Naive B cell (primary cell): ENCODE data around the gene PABPC3. TPM values are rescaled to one million over a fixed set of nuclear protein-coding genes. Genes with fewer than 3 reads are reported as not detected.

ENCODE experiments used
- polyA plus RNA-seq, 6 donors: library from polyadenylated mRNA; unstranded; fragments of 300-500 nt; fragmentation: Illumina TruSeq; gene quantifications; one replicate each; pipeline ENCODE4 v1.2.3, GENCODE V29; 2021; ENCODE audit warnings: low read depth in 6 of 6

The PABPC3 gene
- polyA plus RNA-seq, 6 donors from 2014 or later: 0.08 to 0.14 (median 0.09) TPM; not detected in 1

Other genes with a start within 250 kb of the PABPC3 start
- gene AMER2, start 76.2 kb downstream of the PABPC3 start, polyA plus RNA-seq: not detected
- gene MTMR6, start 191.4 kb downstream of the PABPC3 start, polyA plus RNA-seq: 10 to 100 TPM in 1 of 6 donors, 1 to 10 TPM in 5; 7.1 to 10.7 (median 8.5) TPM
- 10 to 100 TPM; 14.5 to 24.9 (median 20.6) TPM for gene NUP58, start 205.5 kb downstream of the PABPC3 start, polyA plus RNA-seq